H9 (cell line): ENCODE data around the gene WNT10A. TPM values are rescaled to one million over a fixed set of nuclear protein-coding genes. Genes with fewer than 3 reads are reported as not detected.
A peak's percentile ranks its signal among the peaks of the same experiment; 100 is the strongest.

ENCODE experiments used
- DNase-seq: peaks from one replicate; pipeline ENCODE4 v3.0.0-alpha.2; 2017
- H2AFZ ChIP-seq: one replicate; pipeline ENCODE4 v1.6.1; 2013; ENCODE audit warnings: mild to moderate bottlenecking, low read length, control low read depth, moderate library complexity
- H2AK5ac ChIP-seq: 2 replicates; pipeline ENCODE4 v1.6.1; 2013; ENCODE audit warnings: low read length, control low read depth, mixed read lengths; ENCODE audit not compliant: insufficient read length
- H2BK120ac ChIP-seq: one replicate; pipeline ENCODE4 v1.6.1; 2013; ENCODE audit warnings: low read depth, mild to moderate bottlenecking, low read length, control low read depth, inconsistent platforms; ENCODE audit not compliant: poor library complexity, severe bottlenecking
- H2BK12ac ChIP-seq: 2 replicates; pipeline ENCODE4 v1.6.1; 2013; ENCODE audit warnings: low read length, control low read depth, mixed read lengths, low read depth; ENCODE audit not compliant: insufficient read length
- H2BK15ac ChIP-seq: 2 replicates; pipeline ENCODE4 v1.6.1; 2013; ENCODE audit warnings: low read depth, low read length, control low read depth
- H2BK20ac ChIP-seq: one replicate; pipeline ENCODE4 v1.6.1; 2013; ENCODE audit warnings: low read depth, mild to moderate bottlenecking, low read length, control low read depth, inconsistent platforms; ENCODE audit not compliant: poor library complexity, severe bottlenecking
- H2BK5ac ChIP-seq: 2 replicates; pipeline ENCODE4 v1.6.1; 2013; ENCODE audit warnings: low read length, control low read depth, mixed read lengths; ENCODE audit not compliant: insufficient read length
- H3K14ac ChIP-seq: 2 replicates; pipeline ENCODE4 v1.6.1; 2013; ENCODE audit warnings: low read length, control low read depth; ENCODE audit not compliant: insufficient read depth
- H3K18ac ChIP-seq: 2 replicates; pipeline ENCODE4 v1.6.1; 2013; ENCODE audit warnings: low read depth, mild to moderate bottlenecking, mixed read lengths, low read length, control low read depth; ENCODE audit not compliant: insufficient read length
- H3K23ac ChIP-seq: 2 replicates; pipeline ENCODE4 v1.6.1; 2013; ENCODE audit warnings: low read length, control low read depth, mixed read lengths, low read depth; ENCODE audit not compliant: insufficient read length
- H3K23me2 ChIP-seq: 2 replicates; pipeline ENCODE4 v1.6.1; 2013; ENCODE audit warnings: low read depth, mild to moderate bottlenecking, mixed read lengths, low read length, control low read depth; ENCODE audit not compliant: insufficient read length, poor library complexity, severe bottlenecking
- H3K27ac ChIP-seq: 2 replicates; pipeline ENCODE4 v1.5.1; 2013; ENCODE audit warnings: low read length, control low read depth, mixed read lengths, low read depth; ENCODE audit not compliant: insufficient read length
- H3K27me3 ChIP-seq: 2 replicates; pipeline ENCODE4 v1.6.1; 2013; ENCODE audit warnings: low read length, control low read depth, inconsistent platforms; ENCODE audit not compliant: insufficient read depth
- H3K4ac ChIP-seq: 2 replicates; pipeline ENCODE4 v1.6.1; 2013; ENCODE audit warnings: low read depth, mild to moderate bottlenecking, control low read depth, inconsistent platforms, low read length, moderate library complexity
- H3K4me1 ChIP-seq: 2 replicates; pipeline ENCODE4 v1.6.1; 2013; ENCODE audit warnings: low read length, control low read depth, inconsistent platforms; ENCODE audit not compliant: insufficient read depth
- H3K4me2 ChIP-seq: 2 replicates; pipeline ENCODE4 v1.6.1; 2013; ENCODE audit warnings: low read length, control low read depth, mixed read lengths; ENCODE audit not compliant: insufficient read length, insufficient read depth
- H3K56ac ChIP-seq: 2 replicates; pipeline ENCODE4 v1.6.1; 2013; ENCODE audit warnings: low read depth, mild to moderate bottlenecking, mixed read lengths, low read length, control low read depth; ENCODE audit not compliant: insufficient read length
- H3K79me1 ChIP-seq: 2 replicates; pipeline ENCODE4 v1.6.1; 2013; ENCODE audit warnings: low read depth, mild to moderate bottlenecking, moderate library complexity, low read length, control low read depth, inconsistent platforms; ENCODE audit not compliant: insufficient read depth, poor library complexity, severe bottlenecking
- H3K79me2 ChIP-seq: 2 replicates; pipeline ENCODE4 v1.6.1; 2013; ENCODE audit warnings: low read length, control low read depth, inconsistent platforms; ENCODE audit not compliant: insufficient read depth
- H3K9ac ChIP-seq: 2 replicates; pipeline ENCODE4 v1.6.1; 2013; ENCODE audit warnings: low read length, control low read depth, mixed read lengths; ENCODE audit not compliant: insufficient read length; ENCODE audit errors: extremely low read depth
- H3K9me3 ChIP-seq: one replicate; pipeline ENCODE4 v1.6.1; 2013; ENCODE audit warnings: low read depth, low read length, inconsistent platforms; ENCODE audit not compliant: control insufficient read depth
- H3T11ph ChIP-seq: one replicate; pipeline ENCODE4 v1.6.1; 2013; ENCODE audit warnings: mild to moderate bottlenecking, low read length, control low read depth, inconsistent platforms
- H4K20me1 ChIP-seq: one replicate; pipeline ENCODE4 v1.6.1; 2013; ENCODE audit not compliant: control insufficient read depth, insufficient read length, insufficient read depth
- H4K5ac ChIP-seq: 2 replicates; pipeline ENCODE4 v1.6.1; 2013; ENCODE audit warnings: low read depth, mild to moderate bottlenecking, mixed read lengths, low read length, control low read depth; ENCODE audit not compliant: insufficient read length
- H4K8ac ChIP-seq: replicated peaks from 2 replicates; pipeline ENCODE4 v1.6.1; 2013; ENCODE audit warnings: low read length, control low read depth, mixed read lengths, low read depth; ENCODE audit not compliant: insufficient read length
- H4K91ac ChIP-seq: 2 replicates; pipeline ENCODE4 v1.6.1; 2013; ENCODE audit warnings: low read depth, mild to moderate bottlenecking, moderate library complexity, mixed read lengths, low read length, control low read depth; ENCODE audit not compliant: insufficient read length
- H3K27ac Mint-ChIP-seq, 3 experiments: 2 replicates in 2 of 3; 3 replicates in 1 of 3; pipeline ENCODE4 v1.8.0; 2020 to 2021; ENCODE audit warnings: mixed read lengths in 3 of 3, mild to moderate bottlenecking in 1 of 3, moderate library complexity in 1 of 3
- H3K27me3 Mint-ChIP-seq: 2 replicates; pipeline ENCODE4 v1.8.0; 2021; ENCODE audit warnings: low read depth, mild to moderate bottlenecking, moderate library complexity, mixed read lengths
- H3K36me3 Mint-ChIP-seq, 3 experiments: 2 replicates in 2 of 3; 3 replicates in 1 of 3; pipeline ENCODE4 v1.8.0; 2020 to 2021; ENCODE audit warnings: low read depth in 3 of 3, mixed read lengths in 3 of 3; ENCODE audit not compliant: insufficient read depth in 1 of 3
- H3K4me1 Mint-ChIP-seq, 2 experiments: 2 replicates each; pipeline ENCODE4 v1.8.0; 2020; ENCODE audit warnings: mixed read lengths in 2 of 2
- H3K4me3 Mint-ChIP-seq, 2 experiments: 2 replicates in 1 of 2; 3 replicates in 1 of 2; pipeline ENCODE4 v1.8.0; 2020 to 2021; ENCODE audit warnings: mild to moderate bottlenecking in 2 of 2, mixed read lengths in 2 of 2, moderate library complexity in 1 of 2
- H3K9me3 Mint-ChIP-seq, 2 experiments: 2 replicates in 1 of 2; 3 replicates in 1 of 2; pipeline ENCODE4 v1.8.0; 2020; ENCODE audit warnings: mild to moderate bottlenecking in 2 of 2, mixed read lengths in 2 of 2, moderate library complexity in 1 of 2
- CTCF ChIP-seq: fragments of 200-600 bp; sonication (generic); conservative IDR thresholded peaks from 3 replicates; pipeline ENCODE4 v1.8.0; 2021; ENCODE audit warnings: antibody characterized with exemption, mild to moderate bottlenecking
- WGBS: extraction: QIAGEN DNeasy Blood & Tissue Kit; methylation state at CpG from one replicate; pipeline ENCODE4 v1.1.7; 2013; ENCODE audit warnings: missing lambda C conversion rate, low lambda C conversion rate, mixed read lengths; ENCODE audit not compliant: insufficient read length; ENCODE audit errors: extremely low coverage; 5-methylcytosine and 5-hydroxymethylcytosine counted together
- total RNA-seq: library from RNA; stranded (reverse); gene quantifications from 2 replicates; pipeline ENCODE4 v1.2.1, GENCODE V29; 2021

WNT10A gene
- total RNA-seq, 1 experiment from 2014 or later: not detected

- Histone ChIP-seq H3K4me1 (peaks cover 2% of the 10 kb centered on the region; the same call in 1 of the 2 replicates), H3K56ac (no peak overlapping the region), H3K27me3 (peaks cover 75% of the 10 kb centered on the region), H3K9me3 (no peaks in the 10 kb centered on the region), H4K5ac (no peak overlapping the region), H3K14ac (no peak overlapping the region), H3K79me2 (no peaks in the 10 kb centered on the region), H3K4ac (no peak overlapping the region), H2AK5ac (no peak overlapping the region), H2BK12ac (no peak overlapping the region), H3K27ac (no peak overlapping the region), H3K4me2 (no peak overlapping the region), H2BK5ac (no peak overlapping the region), H3K79me1 (no peaks in the 10 kb centered on the region), H3K23me2 (no peaks in the 10 kb centered on the region), H2AFZ (no peak overlapping the region), H4K20me1 (no peaks in the 10 kb centered on the region), H3T11ph (no peak overlapping the region), H3K23ac (no peak overlapping the region), H4K91ac (no peak overlapping the region), H3K9ac (no peak overlapping the region), H4K8ac (no peak overlapping the region), H2BK20ac (no peak overlapping the region), H2BK15ac (no peak overlapping the region), H2BK120ac (no peak overlapping the region), H3K18ac (no peak overlapping the region)
- Mint-ChIP-seq H3K27ac (no peak overlapping the region), H3K36me3 (no peaks in the 10 kb centered on the region; a peak in 1 of 7 replicates), H3K4me1 (peaks cover 7 to 8% of the 10 kb centered on the region in 2 experiments), H3K4me3 (no peak overlapping the region), H3K27me3 (peaks cover 97% of the 10 kb centered on the region), H3K9me3 (no peaks in the 10 kb centered on the region; a peak in 2 of 5 replicates)
- DNase-seq: no peak
- TF ChIP-seq CTCF: peak; percentile 40; the same call in 1 of the 3 replicates
- no CpG with 5 or more reads among the region's 6 CpGs for WGBS
Observed at GRCh38 chr2:218865999-218866398, 14.7 kb upstream of the WNT10A start.
